K562 (cell line): Measurements from ENCODE around the gene C6orf62.

Experiments used
- CTCF ChIP-seq, 3 experiments: IDR thresholded peaks in 2 of 3; conservative IDR thresholded peaks in 1 of 3; 2 replicates each; pipeline ENCODE4 v1.5.1; 2011 to 2012; ENCODE audit warnings: low read length in 3 of 3, mild to moderate bottlenecking in 3 of 3, control low read depth in 2 of 3, improper control_type of control experiment in 1 of 3, inconsistent platforms in 1 of 3, low read depth in 1 of 3, mixed read lengths in 1 of 3, moderate library complexity in 1 of 3; ENCODE audit not compliant: insufficient read depth in 2 of 3
- GABPB2 ChIP-seq: fragments of 250-450 bp; sonication (Bioruptor Pico); conservative IDR thresholded peaks from 2 replicates; pipeline ENCODE4 v1.5.1; 2021; ENCODE audit warnings: mild to moderate bottlenecking
- ZNF282 ChIP-seq: sonication (generic); formaldehyde crosslinking; IDR thresholded peaks from 2 replicates; pipeline ENCODE4 v1.8.1; 2023; ENCODE audit warnings: missing genetic modification reagents
- ZNF41 ChIP-seq: fragments of 250-450 bp; sonication (Bioruptor Pico); conservative IDR thresholded peaks from 2 replicates; pipeline ENCODE4 v1.4.0; 2020; ENCODE audit warnings: mild to moderate bottlenecking

- TF ChIP-seq ZNF41 (CRISPR knock-in tag) (no peak), GABPB2 (CRISPR knock-in tag) (no peak), CTCF (IDR thresholded peaks at IDR 0.05 in 2 of 3, conservative IDR thresholded peaks at IDR 0.05 in 1 of 3; ENCODE audit: insufficient read depth in 2 of 3, low read depth in 1 of 3, low read length in 3 of 3) (no peak), ZNF282 (CRISPR knock-in tag) (no peak)
These were observed 1.2 kb upstream of the C6orf62 start for GRCh38 chr6:24720131-24720603.
